ENCODE data around the gene HNRNPD.

GRCh38 chr4:82373816-82374625 lies at the start of gene HNRNPD:
- TF ChIP-seq RAD21 (conservative IDR thresholded peaks at IDR 0.05 in 1 of 2, IDR thresholded peaks at IDR 0.05 in 1 of 2) (no peak; a peak in 2 of 5 replicates), RNF2 (IDR thresholded peaks at IDR 0.05; ENCODE audit: borderline replicate concordance, low read depth) (no peak), CEBPB (IDR thresholded peaks at IDR 0.05) (no peak), TP53 (CRISPR knock-in tag; IDR thresholded peaks at IDR 0.05) (no peak)

All from A549 (cell line).